ENCODE measurements around the gene DLGAP4.
A peak's percentile ranks its signal among the peaks of the same experiment; 100 is the strongest.

The DLGAP4 gene

DNA sequence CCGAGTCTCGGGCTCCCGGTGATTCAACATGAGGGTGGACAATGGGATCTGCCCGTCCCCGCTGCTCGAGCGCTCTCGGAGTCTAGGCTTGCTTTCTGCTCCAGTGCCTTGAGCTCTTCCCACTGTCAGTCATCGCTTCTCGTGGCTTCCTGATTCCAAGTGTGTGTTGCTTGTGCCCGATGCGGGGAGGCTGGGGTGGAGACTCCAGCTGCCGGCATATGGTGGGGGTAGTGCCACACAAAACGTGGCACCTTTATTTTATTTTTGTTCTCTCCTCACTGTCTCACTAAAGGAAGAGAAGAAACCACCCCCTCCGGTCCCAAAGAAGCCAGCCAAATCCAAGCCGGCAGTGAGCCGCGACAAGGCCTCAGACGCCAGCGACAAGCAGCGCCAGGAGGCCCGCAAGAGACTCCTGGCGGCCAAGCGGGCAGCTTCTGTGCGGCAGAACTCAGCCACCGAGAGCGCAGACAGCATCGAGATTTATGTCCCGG lies 220.4 kb downstream of the DLGAP4 start:
- H3K4me3 ChIP-seq = no peak overlapping the region
- TF ChIP-seq, protein P1, sequence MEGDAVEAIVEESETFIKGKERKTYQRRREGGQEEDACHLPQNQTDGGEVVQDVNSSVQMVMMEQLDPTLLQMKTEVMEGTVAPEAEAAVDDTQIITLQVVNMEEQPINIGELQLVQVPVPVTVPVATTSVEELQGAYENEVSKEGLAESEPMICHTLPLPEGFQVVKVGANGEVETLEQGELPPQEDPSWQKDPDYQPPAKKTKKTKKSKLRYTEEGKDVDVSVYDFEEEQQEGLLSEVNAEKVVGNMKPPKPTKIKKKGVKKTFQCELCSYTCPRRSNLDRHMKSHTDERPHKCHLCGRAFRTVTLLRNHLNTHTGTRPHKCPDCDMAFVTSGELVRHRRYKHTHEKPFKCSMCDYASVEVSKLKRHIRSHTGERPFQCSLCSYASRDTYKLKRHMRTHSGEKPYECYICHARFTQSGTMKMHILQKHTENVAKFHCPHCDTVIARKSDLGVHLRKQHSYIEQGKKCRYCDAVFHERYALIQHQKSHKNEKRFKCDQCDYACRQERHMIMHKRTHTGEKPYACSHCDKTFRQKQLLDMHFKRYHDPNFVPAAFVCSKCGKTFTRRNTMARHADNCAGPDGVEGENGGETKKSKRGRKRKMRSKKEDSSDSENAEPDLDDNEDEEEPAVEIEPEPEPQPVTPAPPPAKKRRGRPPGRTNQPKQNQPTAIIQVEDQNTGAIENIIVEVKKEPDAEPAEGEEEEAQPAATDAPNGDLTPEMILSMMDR (IDR thresholded peaks at IDR 0.05) = no peak
- H3K27ac ChIP-seq = peak overlapping the region in 1 of 2 donors; percentile 25
- no peak for DNase-seq (ENCODE audit: low spot score)

DNA sequence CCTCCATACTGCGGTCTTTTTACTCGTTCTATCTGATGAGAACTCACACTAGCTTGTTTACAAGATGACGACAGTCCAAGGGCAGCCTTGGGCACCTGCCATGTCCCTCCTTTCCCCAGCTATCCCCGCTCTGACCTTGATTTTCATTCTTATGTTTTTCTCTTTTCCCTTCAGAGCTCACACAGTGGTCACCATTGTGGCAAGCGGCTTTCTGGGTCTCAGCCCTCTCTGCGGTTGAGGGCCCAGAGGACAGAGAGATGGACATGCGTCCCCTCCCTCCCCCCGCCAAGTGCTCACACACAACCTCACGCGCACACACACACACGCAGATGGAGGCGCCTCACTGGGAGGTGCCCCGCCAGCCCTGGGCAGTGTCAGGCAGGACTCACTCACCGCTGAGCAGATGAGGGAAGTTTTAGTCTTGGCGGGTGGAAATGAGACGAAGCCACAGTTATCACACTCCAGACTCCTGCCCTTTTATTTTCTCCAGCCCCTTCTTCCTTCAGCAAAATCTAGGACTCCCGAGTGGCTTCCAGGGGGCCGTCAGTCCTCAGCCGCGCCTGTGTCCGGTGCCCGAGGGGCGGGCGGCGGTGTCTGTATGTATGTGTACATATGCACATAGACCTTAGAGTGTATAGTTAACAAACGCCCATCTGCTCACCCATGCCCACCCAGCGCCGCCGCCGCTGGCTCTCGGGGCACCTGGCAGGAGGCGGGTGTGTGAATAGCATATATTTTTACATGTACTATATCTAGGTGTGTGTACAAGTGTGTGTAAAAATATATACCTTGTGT lies 221.4 kb downstream of the DLGAP4 start:
- TF ChIP-seq, protein P1 (IDR thresholded peaks at IDR 0.05) = no peak
- Histone ChIP-seq H3K4me3 (no peak overlapping the region), H3K27ac (peak overlapping the region in 1 of 2 donors; percentile 51)
- no peak for DNase-seq (ENCODE audit: low spot score)

DNA sequence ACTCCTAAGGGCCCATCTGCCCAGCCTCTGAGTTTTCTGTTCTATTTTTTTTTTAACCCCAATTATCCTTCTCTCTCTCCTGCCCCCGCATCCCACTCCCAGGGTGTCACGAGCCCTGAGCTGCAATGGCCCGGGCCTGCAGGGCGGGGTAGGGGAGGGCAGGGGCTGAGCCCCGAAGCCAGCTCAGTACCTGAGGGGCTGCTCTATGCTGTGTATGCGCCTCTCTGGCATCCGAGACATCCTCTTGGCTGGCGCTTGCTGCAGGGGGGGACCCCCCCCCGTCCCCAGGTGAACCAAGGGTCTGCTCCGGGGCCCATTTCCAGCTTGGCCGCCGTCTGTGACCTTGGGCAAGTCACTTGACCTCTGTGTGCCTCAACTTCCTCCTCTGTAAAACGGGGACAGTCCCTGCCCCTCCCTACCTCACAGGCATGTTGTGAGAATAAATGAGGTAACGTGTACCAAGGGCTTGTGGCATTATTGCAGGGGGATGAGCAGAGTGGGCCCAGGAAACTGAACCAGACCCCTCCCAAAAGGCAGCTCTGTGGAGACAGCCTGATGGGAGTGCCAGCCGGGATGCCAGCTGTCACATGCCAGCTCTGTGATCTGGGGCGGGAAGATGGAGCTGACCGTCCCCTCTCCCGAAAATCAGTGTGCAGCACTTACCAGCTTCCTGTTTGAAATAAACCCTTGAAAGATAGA lies 222.2 kb downstream of the DLGAP4 start:
- H3K4me3 ChIP-seq = no peak overlapping the region
- peak overlapping the region in 1 of 2 donors; percentile 25 for H3K27ac ChIP-seq
- TF ChIP-seq, protein P1 (IDR thresholded peaks at IDR 0.05) = no peak
- no peak for DNase-seq (ENCODE audit: low spot score)

DNA sequence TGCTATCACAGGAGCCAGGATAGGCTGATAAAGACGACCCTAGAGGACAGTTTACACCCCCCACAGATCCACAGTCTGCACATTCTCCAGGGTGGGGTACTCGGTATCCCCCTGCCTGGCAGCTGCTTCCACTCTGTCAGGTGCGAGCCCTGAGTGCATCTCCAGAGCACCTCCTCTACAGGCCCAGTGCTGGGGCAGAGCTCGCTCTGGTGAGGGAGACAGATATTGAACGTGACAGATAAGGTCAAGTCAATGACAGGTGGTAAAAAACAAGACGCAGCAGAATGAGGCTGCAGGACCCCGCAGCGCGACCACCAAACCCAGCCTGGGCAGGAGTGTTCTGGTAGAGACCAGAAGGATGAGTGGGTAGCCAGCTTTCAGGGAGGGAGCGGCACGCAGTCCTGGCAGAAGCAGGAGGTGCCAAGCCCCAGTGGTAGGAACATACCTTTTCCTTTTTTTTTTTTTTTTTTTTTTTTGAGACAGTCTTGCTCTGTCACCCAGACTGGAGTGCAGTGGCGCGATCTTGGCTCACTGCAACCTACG lies 222.8 kb downstream of the DLGAP4 start:
- TF ChIP-seq, protein P1 (IDR thresholded peaks at IDR 0.05) = no peak
- DNase-seq (ENCODE audit: low spot score) = no peak
- Histone ChIP-seq H3K27ac (peak overlapping the region in 1 of 2 donors; percentile 25), H3K4me3 (no peak overlapping the region)

DNA sequence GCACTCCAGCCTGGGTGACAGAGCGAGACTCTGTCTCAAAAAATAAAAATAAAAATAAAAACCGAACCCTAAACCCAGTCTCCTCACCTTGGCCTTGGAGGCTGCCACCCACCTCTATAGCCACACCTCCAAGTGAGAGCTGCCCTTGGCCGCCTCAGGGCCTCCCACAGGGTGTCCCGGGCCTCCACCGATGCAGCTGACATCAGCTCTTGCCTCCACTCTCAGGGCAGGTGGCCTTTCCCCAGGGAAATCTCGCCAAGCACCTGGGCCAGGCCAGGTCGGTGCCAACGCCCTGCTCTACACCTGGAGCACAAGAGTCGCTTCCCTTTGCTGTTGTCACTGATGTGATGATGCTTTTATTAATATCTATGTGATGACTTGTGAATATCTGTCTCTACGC lies 226.2 kb downstream of the DLGAP4 start:
- H3K4me3 ChIP-seq = no peak overlapping the region

DNA sequence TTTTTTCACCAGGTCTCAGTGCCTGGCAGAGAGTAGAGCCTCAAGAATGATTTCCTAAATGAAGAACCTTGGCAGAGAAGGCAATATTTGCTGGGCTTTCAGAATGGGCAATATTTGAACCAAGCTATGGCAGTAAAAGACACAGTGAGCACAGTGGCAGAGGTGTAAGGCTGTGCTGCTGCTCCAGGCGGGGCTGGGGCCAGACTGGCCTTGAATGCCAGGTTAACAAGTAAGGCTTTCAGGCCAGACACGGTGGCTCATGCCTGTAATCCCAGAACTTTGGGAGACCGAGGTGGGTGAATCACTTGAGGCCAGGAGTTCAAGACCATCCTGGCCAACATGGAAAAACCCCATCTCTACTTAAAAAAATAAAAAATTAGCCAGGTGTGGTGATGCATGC lies 226.7 kb downstream of the DLGAP4 start:
- no peak for DNase-seq (ENCODE audit: low spot score)
- TF ChIP-seq, protein P1 (IDR thresholded peaks at IDR 0.05) = no peak
- Histone ChIP-seq H3K4me3 (no peak overlapping the region), H3K27ac (no peak overlapping the region)

More for the DNA sequence above, 226.2 kb downstream of the DLGAP4 start:
- H3K27ac ChIP-seq = no peak overlapping the region
- TF ChIP-seq, protein P1 (IDR thresholded peaks at IDR 0.05) = no peak
- no peak for DNase-seq (ENCODE audit: low spot score)
